HEK293 (cell line): ENCODE measurements around the gene UTP25.

ENCODE experiments used
- CTCF ChIA-PET: fragments of 350-600 bp; formaldehyde crosslinking; extraction: SDS; loops from one replicate; lab custom pipeline; 2021; ENCODE audit warnings: antibody characterized with exemption; lab: Yijun Ruan, JAX
- POLR2A ChIA-PET: fragments of 300-600 bp; formaldehyde crosslinking; extraction: SDS; loops from one replicate; lab custom pipeline; 2020; ENCODE audit warnings: antibody characterized with exemption, inconsistent platforms; lab: Yijun Ruan, JAX
- H3K27ac ChIP-seq: fragments of 200-500 bp; sonication (Bioruptor generic); 2 replicates; pipeline ENCODE4 v1.5.1; 2014; ENCODE audit warnings: low read depth, low read length, control low read depth, inconsistent platforms; ENCODE audit errors: extremely low read depth
- H3K36me3 ChIP-seq, 2 experiments: fragments of 200-500 bp in 1 of 2; sonication (Bioruptor generic) in 1 of 2; 1 replicate in 1 of 2; 2 replicates in 1 of 2; pipeline ENCODE4 v1.5.1; 2014 to 2017; ENCODE audit warnings: inconsistent platforms in 2 of 2, low read length in 2 of 2; ENCODE audit not compliant: control insufficient read depth in 2 of 2, insufficient read depth in 1 of 2
- H3K4me1 ChIP-seq: fragments of 200-500 bp; sonication (Bioruptor generic); 2 replicates; pipeline ENCODE4 v1.5.1; 2014; ENCODE audit warnings: mild to moderate bottlenecking, low read length, inconsistent platforms; ENCODE audit not compliant: control insufficient read depth, insufficient read depth
- H3K4me3 ChIP-seq: 2 replicates; pipeline ENCODE4 v1.5.1; 2011; ENCODE audit warnings: low read depth, mild to moderate bottlenecking, control low read depth, low read length, moderate library complexity
- H3K9me3 ChIP-seq: fragments of 200-500 bp; sonication (Bioruptor generic); 2 replicates; pipeline ENCODE4 v1.5.1; 2014; ENCODE audit warnings: low read depth, low read length, inconsistent platforms; ENCODE audit not compliant: control insufficient read depth, insufficient read depth
- CTCF ChIP-seq: fragments of 450-650 bp; formaldehyde crosslinking; IDR thresholded peaks from 2 replicates; pipeline ENCODE4 v1.5.1; 2016; ENCODE audit warnings: missing biosample characterization, missing genetic modification characterization
- HOXC10 ChIP-seq: sonication (generic); formaldehyde crosslinking; IDR thresholded peaks from 2 replicates; pipeline ENCODE4 v1.8.1; 2023; ENCODE audit warnings: mild to moderate bottlenecking, missing genetic modification reagents
- SP3 ChIP-seq: fragments of 450-650 bp; formaldehyde crosslinking; IDR thresholded peaks from 2 replicates; pipeline ENCODE4 v1.5.1; 2016; ENCODE audit warnings: missing biosample characterization, missing genetic modification characterization
- ZBTB17 ChIP-seq: fragments of 450-650 bp; formaldehyde crosslinking; IDR thresholded peaks from 2 replicates; pipeline ENCODE4 v1.5.1; 2016; ENCODE audit warnings: missing biosample characterization, missing genetic modification characterization
- ZFP69B ChIP-seq: fragments of 450-650 bp; formaldehyde crosslinking; IDR thresholded peaks from 2 replicates; pipeline ENCODE4 v1.5.1; 2016; ENCODE audit warnings: missing biosample characterization, missing genetic modification characterization
- ZNF169 ChIP-seq: fragments of 450-650 bp; formaldehyde crosslinking; IDR thresholded peaks from 2 replicates; pipeline ENCODE4 v1.5.1; 2016; ENCODE audit warnings: missing biosample characterization, missing genetic modification characterization
- ZNF24 ChIP-seq: fragments of 450-650 bp; formaldehyde crosslinking; IDR thresholded peaks from 2 replicates; pipeline ENCODE4 v1.5.1; 2016; ENCODE audit warnings: missing biosample characterization, missing genetic modification characterization
- ZNF266 ChIP-seq: fragments of 450-650 bp; formaldehyde crosslinking; IDR thresholded peaks from 2 replicates; pipeline ENCODE4 v1.5.1; 2016; ENCODE audit warnings: missing biosample characterization, missing genetic modification characterization, low read depth
- ZNF311 ChIP-seq: fragments of 450-650 bp; formaldehyde crosslinking; IDR thresholded peaks from 2 replicates; pipeline ENCODE4 v1.5.1; 2017; ENCODE audit warnings: missing biosample characterization, missing genetic modification characterization, borderline replicate concordance
- ZNF37A ChIP-seq: fragments of 450-650 bp; IDR thresholded peaks from 2 replicates; pipeline ENCODE4 v1.5.1; 2018; ENCODE audit warnings: missing biosample characterization, missing genetic modification characterization
- ZNF398 ChIP-seq: fragments of 450-650 bp; formaldehyde crosslinking; IDR thresholded peaks from 2 replicates; pipeline ENCODE4 v1.5.1; 2017; ENCODE audit warnings: missing biosample characterization, missing genetic modification characterization
- ZNF48 ChIP-seq: fragments of 450-650 bp; formaldehyde crosslinking; IDR thresholded peaks from 2 replicates; pipeline ENCODE4 v1.5.1; 2016; ENCODE audit warnings: missing biosample characterization, missing genetic modification characterization
- ZNF488 ChIP-seq: fragments of 450-650 bp; formaldehyde crosslinking; IDR thresholded peaks from 2 replicates; pipeline ENCODE4 v1.5.1; 2016; ENCODE audit warnings: missing biosample characterization, missing genetic modification characterization
- ZNF530 ChIP-seq: fragments of 450-650 bp; formaldehyde crosslinking; IDR thresholded peaks from 2 replicates; pipeline ENCODE4 v1.5.1; 2016; ENCODE audit warnings: low read depth, missing biosample characterization, missing genetic modification characterization
- ZNF560 ChIP-seq: fragments of 450-650 bp; formaldehyde crosslinking; IDR thresholded peaks from 2 replicates; pipeline ENCODE4 v1.5.1; 2017; ENCODE audit warnings: missing biosample characterization, missing genetic modification characterization, borderline replicate concordance
- ZNF658 ChIP-seq: fragments of 450-650 bp; formaldehyde crosslinking; IDR thresholded peaks from 2 replicates; pipeline ENCODE4; 2016; ENCODE audit warnings: missing biosample characterization, missing genetic modification characterization
- ZNF664 ChIP-seq: fragments of 450-650 bp; formaldehyde crosslinking; IDR thresholded peaks from 2 replicates; pipeline ENCODE4 v1.5.1; 2016; ENCODE audit warnings: missing biosample characterization, missing genetic modification characterization
- ZNF677 ChIP-seq: fragments of 450-650 bp; IDR thresholded peaks from 2 replicates; pipeline ENCODE4 v1.5.0; 2018; ENCODE audit warnings: missing biosample characterization, mild to moderate bottlenecking, missing genetic modification characterization, moderate library complexity
- ZNF692 ChIP-seq: fragments of 450-650 bp; formaldehyde crosslinking; IDR thresholded peaks from 2 replicates; pipeline ENCODE4 v1.5.1; 2016; ENCODE audit warnings: missing biosample characterization, missing genetic modification characterization
- TF ChIP-seq, protein P1 (sequence below): fragments of 450-650 bp; formaldehyde crosslinking; IDR thresholded peaks from 2 replicates; pipeline ENCODE4 v1.5.1; 2017; ENCODE audit warnings: missing biosample characterization, missing genetic modification characterization
- TF ChIP-seq, protein P2 (sequence below): fragments of 450-650 bp; formaldehyde crosslinking; IDR thresholded peaks from 2 replicates; pipeline ENCODE4 v1.5.1; 2016; ENCODE audit warnings: missing biosample characterization, missing genetic modification characterization
- TF ChIP-seq, protein P3 (sequence below): fragments of 450-650 bp; formaldehyde crosslinking; IDR thresholded peaks from 2 replicates; pipeline ENCODE4 v1.5.1; 2016; ENCODE audit warnings: missing biosample characterization, missing genetic modification characterization

Gene UTP25

DNA sequence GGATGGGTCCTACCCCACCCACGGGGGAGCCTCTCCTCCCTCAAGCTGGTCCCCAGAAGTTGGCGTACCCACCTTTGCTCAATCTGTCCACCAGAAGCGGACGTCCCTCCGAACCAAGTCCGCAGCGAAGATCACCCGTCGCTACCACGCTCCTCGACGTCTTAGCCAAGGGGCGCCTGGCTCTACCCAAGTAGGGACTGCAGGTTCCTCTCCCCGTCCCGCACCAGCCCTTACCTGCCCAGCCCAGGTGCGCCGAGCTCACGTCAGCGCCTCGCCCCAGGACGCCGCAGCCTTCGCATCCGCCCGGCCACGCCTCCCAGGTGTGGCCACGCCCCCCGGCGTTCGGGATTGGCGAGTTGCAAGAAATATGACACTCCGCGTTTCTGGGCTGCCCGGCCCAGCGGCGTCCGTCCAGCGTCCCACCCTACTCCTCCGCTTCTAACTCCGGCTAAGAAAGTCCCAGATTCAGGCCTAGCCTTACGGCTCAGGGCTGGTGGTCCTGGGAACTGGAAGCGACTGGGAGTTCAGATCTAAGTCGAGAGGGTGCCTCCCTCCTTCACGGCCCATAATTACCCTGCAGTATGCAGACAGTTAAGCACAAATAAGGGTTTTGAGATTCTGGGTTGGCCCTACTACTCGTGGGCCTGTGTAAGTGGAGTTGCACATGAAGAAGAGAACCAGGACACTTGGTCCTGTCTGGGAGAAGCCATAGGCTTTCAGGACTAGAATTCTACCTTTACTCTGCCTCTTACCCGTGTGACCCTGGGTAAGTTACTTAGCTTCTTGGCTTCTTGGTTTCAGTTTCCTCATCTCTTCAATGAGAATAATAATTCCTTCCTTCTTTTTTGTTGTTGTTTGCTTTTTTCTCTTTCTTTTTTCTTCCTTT lies 21.7 kb upstream of the UTP25 start, which contains the start of gene IRF6:
Gene IRF6 (minus strand): TSS at position 268 of the 886 bp plus-strand sequence. CDS start 4,729 bp downstream, outside the sequence.
- Histone ChIP-seq H3K4me1 (peaks cover 19% of the 10 kb centered on the region), H3K4me3 (peak within 1 kb of the TSS; percentile 85), H3K36me3 (no peaks in the 10 kb centered on the region), H3K9me3 (no peaks in the 10 kb centered on the region), H3K27ac (peak within 1 kb of the TSS; percentile 78)
- POLR2A ChIA-PET, result interaction anchor here (0.7 to 4.1 kb wide), 6 partner anchors 9 to 59 kb away, joined by 3 to 21 read pairs (median 12); partner anchors contain the start of genes C1orf74 and UTP25
- CTCF ChIA-PET, result interaction anchor here (1.1 to 7.5 kb wide), 3 partner anchors 9 to 58 kb away, joined by 4 to 111 read pairs (median 4); no protein-coding TSS in a partner anchor
- TF ChIP-seq ZFP69B (tag by site-specific recombination), result peak; percentile 40; the same call in 1 of the 2 replicates
- TF ChIP-seq ZBTB17 (tag by site-specific recombination), result peak; percentile 57
- TF ChIP-seq ZNF24, result no peak; the same call in 1 of the 2 replicates
- TF ChIP-seq ZNF48 (tag by site-specific recombination), result no peak
- TF ChIP-seq ZNF169 (tag by site-specific recombination), result no peak
- no peak for TF ChIP-seq ZNF658 (tag by site-specific recombination)
- TF ChIP-seq ZNF311, result no peak
- TF ChIP-seq ZNF664, result no peak
- no peak for TF ChIP-seq HOXC10 (CRISPR knock-in tag)
- no peak for TF ChIP-seq ZNF530 (tag by site-specific recombination)
- TF ChIP-seq ZNF37A (tag by site-specific recombination), result no peak
- TF ChIP-seq ZNF677 (tag by site-specific recombination), result no peak
- TF ChIP-seq ZNF488 (tag by site-specific recombination), result no peak
- TF ChIP-seq, protein P1, sequence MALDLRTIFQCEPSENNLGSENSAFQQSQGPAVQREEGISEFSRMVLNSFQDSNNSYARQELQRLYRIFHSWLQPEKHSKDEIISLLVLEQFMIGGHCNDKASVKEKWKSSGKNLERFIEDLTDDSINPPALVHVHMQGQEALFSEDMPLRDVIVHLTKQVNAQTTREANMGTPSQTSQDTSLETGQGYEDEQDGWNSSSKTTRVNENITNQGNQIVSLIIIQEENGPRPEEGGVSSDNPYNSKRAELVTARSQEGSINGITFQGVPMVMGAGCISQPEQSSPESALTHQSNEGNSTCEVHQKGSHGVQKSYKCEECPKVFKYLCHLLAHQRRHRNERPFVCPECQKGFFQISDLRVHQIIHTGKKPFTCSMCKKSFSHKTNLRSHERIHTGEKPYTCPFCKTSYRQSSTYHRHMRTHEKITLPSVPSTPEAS (tag by site-specific recombination), result no peak
- no peak for TF ChIP-seq ZNF692 (tag by site-specific recombination)
- no peak for TF ChIP-seq ZNF560 (tag by site-specific recombination)
- TF ChIP-seq, protein P2, sequence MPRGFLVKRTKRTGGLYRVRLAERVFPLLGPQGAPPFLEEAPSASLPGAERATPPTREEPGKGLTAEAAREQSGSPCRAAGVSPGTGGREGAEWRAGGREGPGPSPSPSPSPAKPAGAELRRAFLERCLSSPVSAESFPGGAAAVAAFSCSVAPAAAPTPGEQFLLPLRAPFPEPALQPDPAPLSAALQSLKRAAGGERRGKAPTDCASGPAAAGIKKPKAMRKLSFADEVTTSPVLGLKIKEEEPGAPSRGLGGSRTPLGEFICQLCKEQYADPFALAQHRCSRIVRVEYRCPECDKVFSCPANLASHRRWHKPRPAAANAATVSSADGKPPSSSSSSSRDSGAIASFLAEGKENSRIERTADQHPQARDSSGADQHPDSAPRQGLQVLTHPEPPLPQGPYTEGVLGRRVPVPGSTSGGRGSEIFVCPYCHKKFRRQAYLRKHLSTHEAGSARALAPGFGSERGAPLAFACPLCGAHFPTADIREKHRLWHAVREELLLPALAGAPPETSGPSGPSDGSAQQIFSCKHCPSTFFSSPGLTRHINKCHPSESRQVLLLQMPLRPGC (tag by site-specific recombination), result no peak
- TF ChIP-seq CTCF, result no peak
- peak; percentile 48; the same call in 1 of the 2 replicates for TF ChIP-seq SP3 (tag by site-specific recombination)
- TF ChIP-seq, protein P3, sequence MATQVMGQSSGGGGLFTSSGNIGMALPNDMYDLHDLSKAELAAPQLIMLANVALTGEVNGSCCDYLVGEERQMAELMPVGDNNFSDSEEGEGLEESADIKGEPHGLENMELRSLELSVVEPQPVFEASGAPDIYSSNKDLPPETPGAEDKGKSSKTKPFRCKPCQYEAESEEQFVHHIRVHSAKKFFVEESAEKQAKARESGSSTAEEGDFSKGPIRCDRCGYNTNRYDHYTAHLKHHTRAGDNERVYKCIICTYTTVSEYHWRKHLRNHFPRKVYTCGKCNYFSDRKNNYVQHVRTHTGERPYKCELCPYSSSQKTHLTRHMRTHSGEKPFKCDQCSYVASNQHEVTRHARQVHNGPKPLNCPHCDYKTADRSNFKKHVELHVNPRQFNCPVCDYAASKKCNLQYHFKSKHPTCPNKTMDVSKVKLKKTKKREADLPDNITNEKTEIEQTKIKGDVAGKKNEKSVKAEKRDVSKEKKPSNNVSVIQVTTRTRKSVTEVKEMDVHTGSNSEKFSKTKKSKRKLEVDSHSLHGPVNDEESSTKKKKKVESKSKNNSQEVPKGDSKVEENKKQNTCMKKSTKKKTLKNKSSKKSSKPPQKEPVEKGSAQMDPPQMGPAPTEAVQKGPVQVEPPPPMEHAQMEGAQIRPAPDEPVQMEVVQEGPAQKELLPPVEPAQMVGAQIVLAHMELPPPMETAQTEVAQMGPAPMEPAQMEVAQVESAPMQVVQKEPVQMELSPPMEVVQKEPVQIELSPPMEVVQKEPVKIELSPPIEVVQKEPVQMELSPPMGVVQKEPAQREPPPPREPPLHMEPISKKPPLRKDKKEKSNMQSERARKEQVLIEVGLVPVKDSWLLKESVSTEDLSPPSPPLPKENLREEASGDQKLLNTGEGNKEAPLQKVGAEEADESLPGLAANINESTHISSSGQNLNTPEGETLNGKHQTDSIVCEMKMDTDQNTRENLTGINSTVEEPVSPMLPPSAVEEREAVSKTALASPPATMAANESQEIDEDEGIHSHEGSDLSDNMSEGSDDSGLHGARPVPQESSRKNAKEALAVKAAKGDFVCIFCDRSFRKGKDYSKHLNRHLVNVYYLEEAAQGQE (tag by site-specific recombination), result no peak
- TF ChIP-seq ZNF398 (tag by site-specific recombination), result no peak
- TF ChIP-seq ZNF266 (tag by site-specific recombination), result no peak
